ENCODE measurements around the gene GNLY. TPM values are rescaled to one million over a fixed set of nuclear protein-coding genes. Genes with fewer than 3 reads are reported as not detected.

Gene GNLY
- total RNA-seq, 1 experiment from 2014 or later = not detected

DNA sequence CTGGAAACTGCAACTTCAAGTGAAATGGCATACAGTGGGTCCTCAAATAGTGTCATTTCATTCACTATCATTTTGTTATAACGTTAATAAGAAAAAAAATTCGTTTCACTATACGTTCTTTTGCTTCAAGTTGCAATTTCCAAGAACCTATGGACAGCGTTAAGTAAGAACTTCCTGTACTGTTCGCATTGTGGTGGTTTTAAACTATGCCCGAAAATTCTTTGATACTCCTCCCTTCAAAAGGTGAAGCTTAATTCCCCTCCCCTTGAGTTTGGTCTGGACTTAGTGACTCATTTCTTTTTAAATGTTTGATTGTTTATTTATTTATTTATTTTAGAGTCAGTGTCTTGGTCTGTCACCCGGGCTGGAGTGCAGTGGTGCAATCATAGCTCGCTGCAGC, 20.7 kb downstream of the GNLY start:
- Histone ChIP-seq H3F3A (ENCODE audit: low read length, unreplicated experiment) (no peaks in the 10 kb centered on the region), H3K27ac (ENCODE audit: low read length) (no peak overlapping the region), H3K4me3 (ENCODE audit: low read length) (no peak overlapping the region), H3K9me3 (ENCODE audit: low read length) (no peaks in the 10 kb centered on the region), H3K36me3 (ENCODE audit: low read depth, low read length) (no peaks in the 10 kb centered on the region), H3K9ac (ENCODE audit: low read length) (no peak overlapping the region), H3K4me1 (ENCODE audit: insufficient read depth, low read length) (peaks cover 10% of the 10 kb centered on the region; the same call in 1 of the 2 replicates), H3K9me2 (replicated peaks; ENCODE audit: low read length) (no peaks in the 10 kb centered on the region), H3K27me3 (ENCODE audit: low read length) (no peaks in the 10 kb centered on the region), H2AFZ (ENCODE audit: low read length) (no peak overlapping the region), H3K79me2 (ENCODE audit: low read length) (no peaks in the 10 kb centered on the region), H4K20me1 (ENCODE audit: low read length) (no peaks in the 10 kb centered on the region), H3K4me2 (ENCODE audit: low read length) (no peak overlapping the region)
- BruUV-seq (replicated peaks) = no TSS peak
- intact Hi-C loops (cut with micrococcal nuclease) = no loop called here
- ChIA-PET POLR2A (ENCODE audit: unreplicated experiment) (no interaction called here), CTCF (no interaction called here)
- TF ChIP-seq CTCF (conservative IDR thresholded peaks at IDR 0.05; ENCODE audit: low read depth, low read length) = no peak
- no peak for TF ChIP-seq EZH2 (IDR thresholded peaks at IDR 0.05; ENCODE audit: low read length, unreplicated experiment)
- DNase-seq (no peak), ATAC-seq (no peak)

DNA sequence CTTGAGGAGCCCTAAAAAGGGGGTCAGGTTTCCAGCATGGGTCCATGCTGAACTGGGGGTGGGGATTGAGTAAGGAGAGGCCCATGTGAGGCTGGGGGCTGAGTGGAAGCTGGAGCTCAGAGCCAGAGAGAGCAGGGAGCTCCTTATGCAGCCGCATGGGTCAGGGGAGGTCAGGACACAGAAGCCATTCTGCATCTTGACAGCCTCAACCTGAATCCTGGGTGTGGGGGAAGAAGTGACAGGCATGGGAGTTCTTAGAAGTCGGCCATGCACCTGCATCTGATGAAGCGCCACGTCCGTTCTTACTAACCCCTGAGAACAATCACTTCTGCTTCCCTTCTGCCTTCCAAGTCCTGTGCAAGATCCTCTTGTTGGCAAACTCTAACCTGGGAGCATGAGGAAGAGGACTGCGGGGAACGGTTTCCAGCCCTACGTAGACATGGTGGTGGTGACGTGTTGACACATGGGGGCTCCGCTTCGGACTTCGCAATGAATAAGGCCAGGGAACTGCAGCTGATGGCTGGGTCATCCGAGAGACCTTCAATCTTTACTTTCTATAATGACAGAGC, 22.3 kb downstream of the GNLY start:
- no peak overlapping the region for H3K4me3 ChIP-seq (ENCODE audit: low read length)
- no peak overlapping the region for H2AFZ ChIP-seq (ENCODE audit: low read length)
- H3K9me3 ChIP-seq (ENCODE audit: low read length) = no peaks in the 10 kb centered on the region
- ATAC-seq (no peak), DNase-seq (no peak)
- no peaks in the 10 kb centered on the region for H3K36me3 ChIP-seq (ENCODE audit: low read depth, low read length)
- H3K4me1 ChIP-seq (ENCODE audit: insufficient read depth, low read length) = peaks cover 10% of the 10 kb centered on the region; the same call in 1 of the 2 replicates
- H3K27ac ChIP-seq (ENCODE audit: low read length) = no peak overlapping the region
- no peaks in the 10 kb centered on the region for H3K9me2 ChIP-seq (replicated peaks; ENCODE audit: low read length)
- no peaks in the 10 kb centered on the region for H3K27me3 ChIP-seq (ENCODE audit: low read length)
- no TSS peak for BruUV-seq (replicated peaks)
- no peaks in the 10 kb centered on the region for H3F3A ChIP-seq (ENCODE audit: low read length, unreplicated experiment)
- ChIA-PET POLR2A (ENCODE audit: unreplicated experiment) (interaction anchor here (0.6 kb wide), 1 partner anchor 29 kb away, joined by 4 read pairs; no protein-coding TSS in a partner anchor), CTCF (no interaction called here)
- H4K20me1 ChIP-seq (ENCODE audit: low read length) = no peaks in the 10 kb centered on the region
- intact Hi-C loops (cut with micrococcal nuclease) = no loop called here
- no peak for TF ChIP-seq EZH2 (IDR thresholded peaks at IDR 0.05; ENCODE audit: low read length, unreplicated experiment)
- TF ChIP-seq EZH2phosphoT487 (IDR thresholded peaks at IDR 0.05; ENCODE audit: borderline replicate concordance, low read length) = no peak
- TF ChIP-seq CTCF (conservative IDR thresholded peaks at IDR 0.05; ENCODE audit: low read depth, low read length) = no peak
- H3K9ac ChIP-seq (ENCODE audit: low read length) = no peak overlapping the region
- no peak overlapping the region for H3K4me2 ChIP-seq (ENCODE audit: low read length)
- H3K79me2 ChIP-seq (ENCODE audit: low read length) = no peaks in the 10 kb centered on the region

GRCh38 chr2:85717308-85718008, 23.3 kb downstream of the GNLY start:
- Histone ChIP-seq H3K79me2 (ENCODE audit: low read length) (no peaks in the 10 kb centered on the region), H3K27me3 (ENCODE audit: low read length) (no peaks in the 10 kb centered on the region), H3K4me3 (ENCODE audit: low read length) (no peak overlapping the region), H3K9ac (ENCODE audit: low read length) (no peak overlapping the region), H3K27ac (ENCODE audit: low read length) (no peak overlapping the region), H3K9me3 (ENCODE audit: low read length) (no peaks in the 10 kb centered on the region), H2AFZ (ENCODE audit: low read length) (no peak overlapping the region), H3K9me2 (replicated peaks; ENCODE audit: low read length) (no peaks in the 10 kb centered on the region), H4K20me1 (ENCODE audit: low read length) (no peaks in the 10 kb centered on the region), H3K4me1 (ENCODE audit: insufficient read depth, low read length) (peaks cover 10% of the 10 kb centered on the region; the same call in 1 of the 2 replicates), H3K36me3 (ENCODE audit: low read depth, low read length) (no peaks in the 10 kb centered on the region), H3F3A (ENCODE audit: low read length, unreplicated experiment) (no peaks in the 10 kb centered on the region), H3K4me2 (ENCODE audit: low read length) (no peak overlapping the region)
- DNase-seq (no peak), ATAC-seq (no peak)
- POLR2A ChIA-PET (ENCODE audit: unreplicated experiment) = no interaction called here
- CTCF ChIA-PET = interaction anchor here (0.6 kb wide), 2 partner anchors 69 to 172 kb away, joined by 3 to 12 read pairs; partner anchors contain the start of gene ST3GAL5
- intact Hi-C loops (cut with micrococcal nuclease) = loop anchor here (1.0 kb wide), 1 partner anchor 80 kb away; no protein-coding TSS in a partner anchor
- no peak for TF ChIP-seq CTCF (conservative IDR thresholded peaks at IDR 0.05; ENCODE audit: low read depth, low read length)
- no peak for TF ChIP-seq EZH2phosphoT487 (IDR thresholded peaks at IDR 0.05; ENCODE audit: borderline replicate concordance, low read length)
- TF ChIP-seq EZH2 (IDR thresholded peaks at IDR 0.05; ENCODE audit: low read length, unreplicated experiment) = no peak
- BruUV-seq (replicated peaks) = no TSS peak

Data from PC-3 (cell line).